Loucy (cell line): ENCODE measurements around the gene SEC24B.

Experiments used
- H2AFZ ChIP-seq: fragments of 200-600 bp; sonication (generic); 2 replicates; pipeline ENCODE4 v1.6.0; 2016; ENCODE audit warnings: antibody characterized with exemption, mild to moderate bottlenecking, low read length, moderate library complexity
- H3F3A ChIP-seq: fragments of 200-600 bp; 2 replicates; pipeline ENCODE4 v1.6.0; 2016; ENCODE audit warnings: antibody characterized with exemption, low read depth, mild to moderate bottlenecking
- H3K27me3 ChIP-seq: fragments of 200-600 bp; sonication (generic); 2 replicates; pipeline ENCODE4 v1.6.1; 2014; ENCODE audit warnings: low read length, mild to moderate bottlenecking; ENCODE audit not compliant: insufficient read depth, poor library complexity, severe bottlenecking
- H3K36me3 ChIP-seq: fragments of 200-600 bp; sonication (generic); 2 replicates; pipeline ENCODE4 v1.6.1; 2016; ENCODE audit warnings: low read length; ENCODE audit not compliant: insufficient read depth
- H3K4me1 ChIP-seq: fragments of 200-600 bp; sonication (generic); 2 replicates; pipeline ENCODE4 v1.5.1; 2014; ENCODE audit warnings: low read length, mild to moderate bottlenecking; ENCODE audit not compliant: insufficient read depth, poor library complexity, severe bottlenecking
- H3K4me2 ChIP-seq: fragments of 200-600 bp; sonication (generic); 2 replicates; pipeline ENCODE4 v1.6.0; 2014; ENCODE audit warnings: antibody characterized with exemption, low read length, low read depth, mild to moderate bottlenecking; ENCODE audit not compliant: poor library complexity, severe bottlenecking
- H3K4me3 ChIP-seq: fragments of 200-600 bp; sonication (generic); 2 replicates; pipeline ENCODE4 v1.5.1; 2014; ENCODE audit warnings: low read length, mild to moderate bottlenecking, mixed read lengths; ENCODE audit not compliant: poor library complexity, severe bottlenecking
- H3K79me2 ChIP-seq: fragments of 200-600 bp; sonication (generic); 2 replicates; pipeline ENCODE4 v1.6.1; 2014; ENCODE audit warnings: low read length; ENCODE audit not compliant: insufficient read depth
- H3K9ac ChIP-seq: fragments of 200-600 bp; sonication (generic); 2 replicates; pipeline ENCODE4 v1.6.0; 2014; ENCODE audit warnings: mild to moderate bottlenecking, low read depth, low read length, moderate library complexity; ENCODE audit not compliant: poor library complexity, severe bottlenecking
- H3K9me2 ChIP-seq: fragments of 200-600 bp; sonication (generic); replicated peaks from 2 replicates; pipeline ENCODE4 v1.6.1; 2016; ENCODE audit warnings: low read depth, low read length, mixed read lengths
- H3K9me3 ChIP-seq: fragments of 200-600 bp; sonication (generic); 2 replicates; pipeline ENCODE4 v1.6.1; 2014; ENCODE audit warnings: mild to moderate bottlenecking, antibody characterized with exemption, low read length, low read depth; ENCODE audit not compliant: insufficient read depth
- H4K20me1 ChIP-seq: fragments of 200-600 bp; sonication (generic); 2 replicates; pipeline ENCODE4 v1.6.0; 2014; ENCODE audit warnings: antibody characterized with exemption, low read length, mild to moderate bottlenecking; ENCODE audit not compliant: insufficient read depth, poor library complexity, severe bottlenecking
- EZH2phosphoT487 ChIP-seq: fragments of 200-600 bp; IDR thresholded peaks from 2 replicates; pipeline ENCODE4 v1.6.1; 2018; ENCODE audit warnings: antibody characterized with exemption, mild to moderate bottlenecking, moderate library complexity, borderline replicate concordance
- TF ChIP-seq, protein P1 (sequence below): fragments of 200-600 bp; sonication (generic); conservative IDR thresholded peaks from 2 replicates; pipeline ENCODE4 v1.5.1; 2014; ENCODE audit warnings: mild to moderate bottlenecking, antibody characterized with exemption, low read length

Gene SEC24B

DNA sequence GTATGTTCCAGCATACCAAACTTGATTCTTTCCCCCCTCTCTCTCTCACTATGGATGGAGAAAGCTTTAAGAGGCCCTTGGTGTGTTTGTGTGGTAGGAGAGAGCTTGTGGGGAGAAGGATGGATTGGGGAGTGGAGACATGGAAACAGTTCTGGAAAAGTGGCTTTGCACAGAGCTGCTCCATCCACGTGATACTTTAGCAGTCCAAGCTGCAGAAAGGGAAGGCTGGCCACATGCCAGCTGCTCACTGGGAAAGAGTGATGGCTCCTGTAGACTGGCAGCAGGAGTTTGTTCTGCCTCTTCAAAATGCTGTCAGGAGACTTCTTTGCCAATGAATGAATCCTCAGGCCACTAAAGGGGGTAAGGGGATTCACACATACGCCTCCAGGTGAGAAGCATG lies 21.7 kb upstream of the SEC24B start:
- Histone ChIP-seq H2AFZ (no peak overlapping the region), H3F3A (no peaks in the 10 kb centered on the region), H3K4me2 (no peak overlapping the region), H3K79me2 (no peaks in the 10 kb centered on the region), H3K9ac (no peak overlapping the region), H3K9me2 (no peaks in the 10 kb centered on the region), H4K20me1 (no peaks in the 10 kb centered on the region), H3K27me3 (no peaks in the 10 kb centered on the region), H3K36me3 (no peaks in the 10 kb centered on the region), H3K4me1 (no peaks in the 10 kb centered on the region), H3K9me3 (no peaks in the 10 kb centered on the region), H3K4me3 (no peak overlapping the region)
- TF ChIP-seq EZH2phosphoT487: no peak
- TF ChIP-seq, protein P1, sequence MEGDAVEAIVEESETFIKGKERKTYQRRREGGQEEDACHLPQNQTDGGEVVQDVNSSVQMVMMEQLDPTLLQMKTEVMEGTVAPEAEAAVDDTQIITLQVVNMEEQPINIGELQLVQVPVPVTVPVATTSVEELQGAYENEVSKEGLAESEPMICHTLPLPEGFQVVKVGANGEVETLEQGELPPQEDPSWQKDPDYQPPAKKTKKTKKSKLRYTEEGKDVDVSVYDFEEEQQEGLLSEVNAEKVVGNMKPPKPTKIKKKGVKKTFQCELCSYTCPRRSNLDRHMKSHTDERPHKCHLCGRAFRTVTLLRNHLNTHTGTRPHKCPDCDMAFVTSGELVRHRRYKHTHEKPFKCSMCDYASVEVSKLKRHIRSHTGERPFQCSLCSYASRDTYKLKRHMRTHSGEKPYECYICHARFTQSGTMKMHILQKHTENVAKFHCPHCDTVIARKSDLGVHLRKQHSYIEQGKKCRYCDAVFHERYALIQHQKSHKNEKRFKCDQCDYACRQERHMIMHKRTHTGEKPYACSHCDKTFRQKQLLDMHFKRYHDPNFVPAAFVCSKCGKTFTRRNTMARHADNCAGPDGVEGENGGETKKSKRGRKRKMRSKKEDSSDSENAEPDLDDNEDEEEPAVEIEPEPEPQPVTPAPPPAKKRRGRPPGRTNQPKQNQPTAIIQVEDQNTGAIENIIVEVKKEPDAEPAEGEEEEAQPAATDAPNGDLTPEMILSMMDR: no peak

DNA sequence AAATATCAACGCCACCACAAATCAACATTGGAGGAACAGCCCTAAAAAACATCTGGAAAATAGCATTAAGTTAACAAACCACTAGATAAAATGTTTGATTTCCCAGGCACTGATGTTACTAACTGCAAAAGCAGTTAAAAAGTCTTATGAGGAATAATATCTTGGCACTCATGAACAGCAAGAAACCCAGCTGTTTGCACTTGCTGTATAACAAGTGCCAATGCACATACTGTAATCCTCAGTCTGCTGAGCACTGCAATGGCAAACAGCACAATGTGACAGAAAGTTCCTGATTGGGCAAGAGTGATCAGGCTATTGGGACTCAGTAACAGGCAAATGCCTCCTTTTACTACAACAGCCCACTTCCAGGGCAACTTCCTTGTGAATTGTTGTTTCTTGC lies 20.8 kb upstream of the SEC24B start:
- Histone ChIP-seq H3K36me3 (no peaks in the 10 kb centered on the region), H3K9ac (no peak overlapping the region), H4K20me1 (no peaks in the 10 kb centered on the region), H3K4me2 (no peak overlapping the region), H2AFZ (no peak overlapping the region), H3K9me2 (no peaks in the 10 kb centered on the region), H3K4me3 (no peak overlapping the region), H3K27me3 (no peaks in the 10 kb centered on the region), H3K79me2 (no peaks in the 10 kb centered on the region), H3K9me3 (no peaks in the 10 kb centered on the region), H3K4me1 (no peaks in the 10 kb centered on the region), H3F3A (no peaks in the 10 kb centered on the region)
- TF ChIP-seq EZH2phosphoT487: no peak

DNA sequence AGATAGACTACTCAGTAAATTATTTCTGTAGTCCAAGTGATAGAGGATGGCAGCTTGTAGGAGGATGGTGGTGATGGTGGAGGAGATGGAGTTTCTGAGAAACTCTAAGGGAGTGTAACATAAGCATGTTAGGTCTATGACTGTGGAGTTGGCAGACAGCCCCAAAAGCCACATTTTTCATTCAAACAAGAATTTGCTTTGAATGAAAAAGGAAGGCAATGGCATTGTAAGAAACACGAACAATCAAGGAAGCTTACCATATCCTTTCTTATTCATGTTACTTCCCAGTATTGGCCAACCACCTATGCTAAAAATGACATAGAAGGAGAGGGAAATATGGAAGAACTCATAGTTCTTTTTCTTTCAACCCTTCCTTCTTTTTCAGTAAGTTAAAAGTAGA lies 18.7 kb upstream of the SEC24B start:
- no peak overlapping the region for H2AFZ ChIP-seq
- no peak overlapping the region for H3K9ac ChIP-seq
- H3K4me3 ChIP-seq: no peak overlapping the region

DNA sequence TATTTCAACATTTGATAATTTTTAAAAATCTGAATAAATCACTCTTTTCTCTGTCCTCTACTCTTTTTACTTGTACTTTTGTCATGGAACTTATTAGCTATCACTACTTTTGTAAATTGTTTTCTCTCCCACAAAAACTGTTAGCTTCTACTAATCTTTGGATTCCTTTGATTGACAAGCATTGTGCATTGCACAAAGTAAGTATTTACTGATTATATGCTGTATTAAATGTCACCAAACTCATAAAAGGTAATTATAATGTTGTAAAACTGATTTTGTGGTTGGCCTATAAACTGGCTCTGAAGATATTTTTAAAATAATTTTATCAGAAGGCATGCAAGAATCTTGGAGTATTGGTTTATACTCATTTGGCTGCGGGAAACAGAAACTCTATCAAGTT lies 15.0 kb upstream of the SEC24B start:
- H3K36me3 ChIP-seq: no peaks in the 10 kb centered on the region
- no peaks in the 10 kb centered on the region for H4K20me1 ChIP-seq
- no peak overlapping the region for H3K4me2 ChIP-seq
- H3K9me3 ChIP-seq: no peaks in the 10 kb centered on the region
- no peaks in the 10 kb centered on the region for H3K79me2 ChIP-seq
- H3K4me1 ChIP-seq: no peaks in the 10 kb centered on the region
- TF ChIP-seq, protein P1: no peak
- TF ChIP-seq EZH2phosphoT487: no peak
- no peak overlapping the region for H2AFZ ChIP-seq
- no peaks in the 10 kb centered on the region for H3K27me3 ChIP-seq
- H3K4me3 ChIP-seq: no peak overlapping the region
- no peak overlapping the region for H3K9ac ChIP-seq
- H3F3A ChIP-seq: no peaks in the 10 kb centered on the region
- H3K9me2 ChIP-seq: no peaks in the 10 kb centered on the region

More for the DNA sequence above, 18.7 kb upstream of the SEC24B start:
- Histone ChIP-seq H3K9me3 (no peaks in the 10 kb centered on the region), H3K27me3 (no peaks in the 10 kb centered on the region), H3K4me2 (no peak overlapping the region), H3K36me3 (no peaks in the 10 kb centered on the region), H3K79me2 (no peaks in the 10 kb centered on the region), H3K9me2 (no peaks in the 10 kb centered on the region), H3F3A (no peaks in the 10 kb centered on the region), H3K4me1 (no peaks in the 10 kb centered on the region), H4K20me1 (no peaks in the 10 kb centered on the region)
- TF ChIP-seq, protein P1: no peak
- TF ChIP-seq EZH2phosphoT487: no peak
